OCI-LY3 (cell line): ENCODE results near the gene PNMA6E.

ENCODE experiments used
- H2AFZ ChIP-seq: fragments of 200-600, 300-600 bp; shearing (Covaris generic); 2 replicates; pipeline ENCODE4 v1.6.0; 2014; ENCODE audit warnings: antibody characterized with exemption, low read depth, low read length
- H3K27ac ChIP-seq: fragments of 200-600, 300-600 bp; sonication (generic); 2 replicates; pipeline ENCODE4 v1.5.1; 2014; ENCODE audit warnings: mild to moderate bottlenecking, low read length, moderate library complexity, mixed read lengths
- H3K27me3 ChIP-seq: fragments of 200-600, 300-600 bp; sonication (generic); 2 replicates; pipeline ENCODE4 v1.6.1; 2014; ENCODE audit warnings: low read depth, low read length, mixed read lengths
- H3K36me3 ChIP-seq: fragments of 200-600, 300-600 bp; sonication (generic); replicated peaks from 2 replicates; pipeline ENCODE3; 2014; ENCODE audit warnings: low read depth, low read length, mixed read lengths
- H3K4me1 ChIP-seq: fragments of 300-600, 200-600 bp; sonication (generic); 2 replicates; pipeline ENCODE4 v1.6.1; 2014; ENCODE audit warnings: low read length, mixed read lengths
- H3K4me2 ChIP-seq: fragments of 200-600, 300-600 bp; sonication (generic); 2 replicates; pipeline ENCODE4 v1.6.1; 2014; ENCODE audit warnings: low read length, mixed read lengths
- H3K4me3 ChIP-seq: fragments of 300-600, 200-600 bp; sonication (generic); 2 replicates; pipeline ENCODE4 v1.5.1; 2014; ENCODE audit warnings: antibody characterized with exemption, mild to moderate bottlenecking, low read length, moderate library complexity
- H3K79me2 ChIP-seq: fragments of 300-600, 200-600 bp; shearing (Covaris generic); 2 replicates; pipeline ENCODE4 v1.6.1; 2014; ENCODE audit warnings: mild to moderate bottlenecking, low read length, mixed read lengths
- H3K9ac ChIP-seq: fragments of 300-600, 200-600 bp; shearing (Covaris generic); 2 replicates; pipeline ENCODE4 v1.6.0; 2014; ENCODE audit warnings: mild to moderate bottlenecking, low read length, moderate library complexity
- H3K9me3 ChIP-seq: fragments of 200-600, 300-600 bp; shearing (Covaris generic); 2 replicates; pipeline ENCODE4 v1.6.1; 2014; ENCODE audit warnings: low read length, mixed read lengths; ENCODE audit not compliant: insufficient read depth
- H4K20me1 ChIP-seq: fragments of 200-600, 300-600 bp; sonication (generic); 2 replicates; pipeline ENCODE4 v1.6.1; 2016; ENCODE audit warnings: low read length, mixed read lengths; ENCODE audit not compliant: insufficient read depth
- CTCF ChIP-seq: fragments of 200-600, 300-600 bp; sonication (generic); IDR thresholded peaks from 2 replicates; pipeline ENCODE4 v1.5.1; 2014; ENCODE audit warnings: antibody characterized with exemption, low read length, low read depth
- EZH2phosphoT487 ChIP-seq: fragments of 200-600 bp; shearing (Covaris generic); IDR thresholded peaks from 2 replicates; pipeline ENCODE4 v1.6.1; 2018; ENCODE audit warnings: antibody characterized with exemption, mixed run types, low read depth

PNMA6E gene

GRCh38 chrX:153397256-153397960, 3.7 kb downstream of the PNMA6E start:
- H3K4me1 ChIP-seq = peaks cover 6% of the 10 kb centered on the region; the same call in 1 of the 2 replicates
- H2AFZ ChIP-seq = no peak overlapping the region
- H3K79me2 ChIP-seq = no peaks in the 10 kb centered on the region
- H3K27me3 ChIP-seq = no peaks in the 10 kb centered on the region
- no peaks in the 10 kb centered on the region for H3K9me3 ChIP-seq
- H3K4me3 ChIP-seq = no peak overlapping the region
- no peak overlapping the region for H3K9ac ChIP-seq
- H3K27ac ChIP-seq = no peak overlapping the region
- H3K4me2 ChIP-seq = no peak overlapping the region
- H4K20me1 ChIP-seq = no peaks in the 10 kb centered on the region
- no peaks in the 10 kb centered on the region for H3K36me3 ChIP-seq
- TF ChIP-seq CTCF (no peak), EZH2phosphoT487 (no peak)

- Histone ChIP-seq H4K20me1 (no peaks in the 10 kb centered on the region), H3K4me2 (no peak overlapping the region), H3K79me2 (no peaks in the 10 kb centered on the region), H3K9ac (no peak overlapping the region), H3K4me3 (no peak overlapping the region), H3K27me3 (no peaks in the 10 kb centered on the region), H3K27ac (no peak overlapping the region), H3K9me3 (no peaks in the 10 kb centered on the region), H3K36me3 (no peaks in the 10 kb centered on the region), H2AFZ (no peak overlapping the region), H3K4me1 (peaks cover 6% of the 10 kb centered on the region; the same call in 1 of the 2 replicates)
- TF ChIP-seq EZH2phosphoT487 = no peak
- no peak for TF ChIP-seq CTCF
Observed at GRCh38 chrX:153396320-153397195, 4.6 kb downstream of the PNMA6E start.

GRCh38 chrX:153395613-153396319, 5.4 kb downstream of the PNMA6E start:
- no peaks in the 10 kb centered on the region for H3K36me3 ChIP-seq
- H2AFZ ChIP-seq = no peak overlapping the region
- no peak overlapping the region for H3K4me2 ChIP-seq
- H3K9ac ChIP-seq = no peak overlapping the region
- no peaks in the 10 kb centered on the region for H3K79me2 ChIP-seq
- H3K4me1 ChIP-seq = peaks cover 6% of the 10 kb centered on the region; the same call in 1 of the 2 replicates
- no peaks in the 10 kb centered on the region for H3K9me3 ChIP-seq
- no peaks in the 10 kb centered on the region for H4K20me1 ChIP-seq
- H3K4me3 ChIP-seq = no peak overlapping the region
- H3K27me3 ChIP-seq = no peaks in the 10 kb centered on the region
- H3K27ac ChIP-seq = no peak overlapping the region
- TF ChIP-seq CTCF (no peak), EZH2phosphoT487 (no peak)

- H2AFZ ChIP-seq = no peak overlapping the region
- TF ChIP-seq EZH2phosphoT487 (no peak), CTCF (no peak)
- H4K20me1 ChIP-seq = no peaks in the 10 kb centered on the region
- no peak overlapping the region for H3K9ac ChIP-seq
- no peak overlapping the region for H3K4me3 ChIP-seq
- no peaks in the 10 kb centered on the region for H3K36me3 ChIP-seq
- no peak overlapping the region for H3K4me2 ChIP-seq
- H3K27me3 ChIP-seq = no peaks in the 10 kb centered on the region
- H3K4me1 ChIP-seq = peaks cover 2% of the 10 kb centered on the region; the same call in 1 of the 2 replicates
- H3K27ac ChIP-seq = no peak overlapping the region
- H3K79me2 ChIP-seq = no peaks in the 10 kb centered on the region
- no peaks in the 10 kb centered on the region for H3K9me3 ChIP-seq
Observed at GRCh38 chrX:153394612-153395011, 6.5 kb downstream of the PNMA6E start.
